Hepatocyte (in vitro differentiated cells): ENCODE results near the gene KIAA1549. TPM values are rescaled to one million over a fixed set of nuclear protein-coding genes. Genes with fewer than 3 reads are reported as not detected.

Experiments used
- DNase-seq: peaks from one replicate; pipeline ENCODE4 v3.0.0-alpha.2; 2016; ENCODE audit warnings: low spot score
- H2AFZ ChIP-seq: fragments of 200-600 bp; sonication (generic); 2 replicates; pipeline ENCODE4 v1.6.0; 2016; ENCODE audit warnings: antibody characterized with exemption, mild to moderate bottlenecking
- H3K27ac ChIP-seq: fragments of 200-600 bp; sonication (generic); 2 replicates; pipeline ENCODE4 v1.5.1; 2016; ENCODE audit warnings: mild to moderate bottlenecking
- H3K27me3 ChIP-seq: fragments of 200-600 bp; sonication (generic); 2 replicates; pipeline ENCODE4 v1.6.1; 2016
- H3K36me3 ChIP-seq: fragments of 200-600 bp; sonication (generic); replicated peaks from 2 replicates; pipeline ENCODE4 v1.5.1; 2016; ENCODE audit warnings: low read depth; ENCODE audit not compliant: insufficient read depth
- H3K4me1 ChIP-seq: fragments of 200-600 bp; sonication (generic); 2 replicates; pipeline ENCODE4 v1.5.1; 2016; ENCODE audit warnings: mild to moderate bottlenecking, moderate library complexity; ENCODE audit not compliant: insufficient read depth
- H3K4me2 ChIP-seq: fragments of 200-600 bp; sonication (generic); 2 replicates; pipeline ENCODE4 v1.6.0; 2016
- H3K4me3 ChIP-seq: fragments of 200-600 bp; sonication (generic); 2 replicates; pipeline ENCODE4 v1.5.1; 2016; ENCODE audit warnings: mild to moderate bottlenecking
- H3K79me2 ChIP-seq: fragments of 200-600 bp; sonication (generic); 2 replicates; pipeline ENCODE4 v1.6.0; 2017; ENCODE audit warnings: mild to moderate bottlenecking
- H3K9me2 ChIP-seq: fragments of 200-600 bp; sonication (generic); replicated peaks from 2 replicates; pipeline ENCODE4 v1.6.0; 2017; ENCODE audit warnings: mild to moderate bottlenecking; ENCODE audit not compliant: insufficient read depth
- H3K9me3 ChIP-seq: fragments of 200-600 bp; sonication (generic); 2 replicates; pipeline ENCODE4 v1.5.1; 2016; ENCODE audit warnings: low read depth, mild to moderate bottlenecking
- H4K20me1 ChIP-seq: fragments of 200-600 bp; sonication (generic); 2 replicates; pipeline ENCODE4 v1.6.0; 2016; ENCODE audit warnings: mild to moderate bottlenecking; ENCODE audit not compliant: insufficient read depth, poor library complexity, severe bottlenecking
- CTCF ChIP-seq: fragments of 200-600 bp; sonication (generic); IDR thresholded peaks from 2 replicates; pipeline ENCODE4 v1.5.1; 2016; ENCODE audit warnings: antibody characterized with exemption, mild to moderate bottlenecking; ENCODE audit not compliant: poor library complexity
- EZH2 ChIP-seq: fragments of 200-600 bp; sonication (generic); IDR thresholded peaks from 2 replicates; pipeline ENCODE4 v1.6.1; 2016; ENCODE audit warnings: antibody characterized with exemption, mild to moderate bottlenecking, borderline replicate concordance
- EZH2phosphoT487 ChIP-seq: fragments of 200-600 bp; sonication (generic); IDR thresholded peaks from one replicate; pipeline ENCODE4 v1.6.1; 2018; ENCODE audit warnings: antibody characterized with exemption, mild to moderate bottlenecking, low read depth, moderate library complexity; ENCODE audit not compliant: unreplicated experiment, severe bottlenecking
- WGBS: methylation state at CpG from one replicate; pipeline ENCODE4 v1.1.6; 2016; ENCODE audit warnings: low lambda C conversion rate; ENCODE audit errors: missing lambda C conversion rate; 5-methylcytosine and 5-hydroxymethylcytosine counted together
- polyA plus RNA-seq: library from polyadenylated mRNA; unstranded; fragments of >200 nt; fragmentation: Nextera tagmentation; extraction: Ambion mirVana; gene quantifications from 2 replicates; pipeline ENCODE4 v1.2.1, GENCODE V29; 2016
- total RNA-seq: library from RNA; depleted of rRNA; stranded (reverse); fragments of >200 nt; gene quantifications from 2 replicates; pipeline ENCODE4 v1.2.3, GENCODE V29; 2014

KIAA1549 gene
- total and polyA plus RNA-seq, 2 experiments from 2014 or later: 3.4 to 7.3 TPM

- H3K4me3 ChIP-seq: no peak overlapping the region
- H3K4me1 ChIP-seq: no peaks in the 10 kb centered on the region
- no peaks in the 10 kb centered on the region for H3K27me3 ChIP-seq
- no peak for DNase-seq
- H3K79me2 ChIP-seq: no peaks in the 10 kb centered on the region
- H3K4me2 ChIP-seq: no peak overlapping the region
- peaks cover 5% of the 10 kb centered on the region for H3K36me3 ChIP-seq
- no peaks in the 10 kb centered on the region for H3K9me3 ChIP-seq
- H4K20me1 ChIP-seq: no peaks in the 10 kb centered on the region
- H3K27ac ChIP-seq: no peak overlapping the region
- WGBS: 84% methylated on average over 5 of the region's 5 CpGs
- no peaks in the 10 kb centered on the region for H3K9me2 ChIP-seq
- no peak overlapping the region for H2AFZ ChIP-seq
- TF ChIP-seq EZH2phosphoT487 (no peak), EZH2 (no peak), CTCF (no peak)
These were observed 127.0 kb downstream of the KIAA1549 start for GRCh38 chr7:138854115-138854645.

- H3K4me2 ChIP-seq: no peak overlapping the region
- H3K9me2 ChIP-seq: no peaks in the 10 kb centered on the region
- H3K36me3 ChIP-seq: peaks cover 5% of the 10 kb centered on the region
- no peaks in the 10 kb centered on the region for H3K27me3 ChIP-seq
- no peaks in the 10 kb centered on the region for H3K79me2 ChIP-seq
- WGBS: 85% methylated on average over 3 of the region's 3 CpGs
- DNase-seq: no peak
- no peak overlapping the region for H3K27ac ChIP-seq
- no peaks in the 10 kb centered on the region for H3K9me3 ChIP-seq
- no peaks in the 10 kb centered on the region for H4K20me1 ChIP-seq
- no peak for TF ChIP-seq EZH2phosphoT487
- no peak for TF ChIP-seq EZH2
- no peak for TF ChIP-seq CTCF
- H3K4me3 ChIP-seq: no peak overlapping the region
- H2AFZ ChIP-seq: no peak overlapping the region
- no peaks in the 10 kb centered on the region for H3K4me1 ChIP-seq
These were observed 127.7 kb downstream of the KIAA1549 start for GRCh38 chr7:138853448-138853847.

GRCh38 chr7:138852469-138852868, 128.7 kb downstream of the KIAA1549 start:
- no peak overlapping the region for H3K4me2 ChIP-seq
- 96% methylated on average over 5 of the region's 5 CpGs for WGBS
- H3K9me3 ChIP-seq: no peaks in the 10 kb centered on the region
- no peaks in the 10 kb centered on the region for H3K9me2 ChIP-seq
- TF ChIP-seq CTCF (no peak), EZH2 (no peak), EZH2phosphoT487 (no peak)
- no peak overlapping the region for H3K4me3 ChIP-seq
- H3K27me3 ChIP-seq: no peaks in the 10 kb centered on the region
- no peaks in the 10 kb centered on the region for H3K79me2 ChIP-seq
- H2AFZ ChIP-seq: no peak overlapping the region
- no peaks in the 10 kb centered on the region for H3K4me1 ChIP-seq
- H4K20me1 ChIP-seq: no peaks in the 10 kb centered on the region
- no peak overlapping the region for H3K27ac ChIP-seq
- no peak for DNase-seq
- peaks cover 5% of the 10 kb centered on the region for H3K36me3 ChIP-seq
